Fibroblast of lung (primary cell): Measurements from ENCODE around the gene SLC39A9. TPM values are rescaled to one million over a fixed set of nuclear protein-coding genes. Genes with fewer than 3 reads are reported as not detected.

Experiments
- DNase-seq, 2 donors: peaks; one replicate each; pipeline versions ENCODE4 v3.0.0 to v3.0.0-alpha.2; 2010; ENCODE audit warnings: low read depth in 2 of 2
- H2AFZ ChIP-seq: 2 replicates; pipeline ENCODE4 v1.5.1; 2012; ENCODE audit warnings: low read length, control low read depth, inconsistent platforms
- H3K27ac ChIP-seq: 2 replicates; pipeline ENCODE4 v1.5.1; 2011; ENCODE audit warnings: low read length, control low read depth; ENCODE audit not compliant: insufficient read depth
- H3K27me3 ChIP-seq: 2 replicates; pipeline ENCODE4 v1.5.1; 2011; ENCODE audit warnings: mild to moderate bottlenecking, low read length; ENCODE audit not compliant: control insufficient read depth, insufficient read depth
- H3K36me3 ChIP-seq: 2 replicates; pipeline ENCODE4 v1.5.1; 2011; ENCODE audit warnings: low read length; ENCODE audit not compliant: control insufficient read depth, insufficient read depth
- H3K4me1 ChIP-seq: 2 replicates; pipeline ENCODE4 v1.5.1; 2011; ENCODE audit warnings: low read length; ENCODE audit not compliant: control insufficient read depth, insufficient read depth; ENCODE audit errors: extremely low read depth
- H3K4me2 ChIP-seq: 2 replicates; pipeline ENCODE4 v1.5.1; 2011; ENCODE audit warnings: low read length, control low read depth; ENCODE audit not compliant: insufficient read depth; ENCODE audit errors: extremely low read depth
- H3K4me3 ChIP-seq, 4 experiments: fragments of 200-600 bp in 1 of 4; sonication (generic) in 1 of 4; replicated peaks in 1 of 4; 2 replicates each; pipeline ENCODE4 v1.5.1; 2011 to 2016; ENCODE audit warnings: low read length in 4 of 4, low read depth in 3 of 4, mild to moderate bottlenecking in 3 of 4, control low read depth in 2 of 4, inconsistent platforms in 1 of 4, mixed read lengths in 1 of 4; ENCODE audit not compliant: insufficient read depth in 1 of 4; ENCODE audit errors: control extremely low read depth in 1 of 4
- H3K79me2 ChIP-seq: 2 replicates; pipeline ENCODE4 v1.5.1; 2012; ENCODE audit warnings: mild to moderate bottlenecking, low read length, inconsistent platforms; ENCODE audit not compliant: control insufficient read depth, insufficient read depth
- H3K9ac ChIP-seq: 2 replicates; pipeline ENCODE4 v1.5.1; 2011; ENCODE audit warnings: mild to moderate bottlenecking, low read length, control low read depth; ENCODE audit not compliant: insufficient read depth
- H3K9me3 ChIP-seq: 2 replicates; pipeline ENCODE4 v1.5.1; 2012; ENCODE audit warnings: low read depth, low read length; ENCODE audit not compliant: control insufficient read depth, insufficient read depth
- H4K20me1 ChIP-seq: 2 replicates; pipeline ENCODE4 v1.5.1; 2011; ENCODE audit warnings: low read length; ENCODE audit not compliant: control insufficient read depth, insufficient read depth; ENCODE audit errors: extremely low read depth
- CTCF ChIP-seq, 2 donors: IDR thresholded peaks in 1 of 2; conservative IDR thresholded peaks in 1 of 2; 1 replicate in 1 of 2; 2 replicates in 1 of 2; pipeline ENCODE4 v1.5.1; 2011 to 2012; ENCODE audit warnings: low read length in 2 of 2, control low read depth in 1 of 2, inconsistent platforms in 1 of 2, low read depth in 1 of 2, mild to moderate bottlenecking in 1 of 2
- EZH2 ChIP-seq: IDR thresholded peaks from 2 replicates; pipeline ENCODE4 v1.5.1; 2012; ENCODE audit warnings: low read length, control low read depth, mild to moderate bottlenecking; ENCODE audit errors: missing control alignments
- polyA plus RNA-seq, 2 donors: library from polyadenylated mRNA; depleted of rRNA in 1 of 2; stranded (reverse) in 1 of 2; unstranded in 1 of 2; fragments of >200 nt; gene quantifications; 2 replicates each; pipeline ENCODE4 v1.2.1, GENCODE V29; 2011 to 2012; ENCODE audit warnings: missing spikeins in 1 of 2
- total RNA-seq: library from RNA; depleted of rRNA; stranded (reverse); fragments of >200 nt; gene quantifications from 2 replicates; pipeline ENCODE4 v1.2.1, GENCODE V29; 2014

SLC39A9 gene
- total and polyA plus RNA-seq, 2 donors (not counting 1 experiment from before 2014, with no cell fraction given): 81.9 to 104 TPM

DNA sequence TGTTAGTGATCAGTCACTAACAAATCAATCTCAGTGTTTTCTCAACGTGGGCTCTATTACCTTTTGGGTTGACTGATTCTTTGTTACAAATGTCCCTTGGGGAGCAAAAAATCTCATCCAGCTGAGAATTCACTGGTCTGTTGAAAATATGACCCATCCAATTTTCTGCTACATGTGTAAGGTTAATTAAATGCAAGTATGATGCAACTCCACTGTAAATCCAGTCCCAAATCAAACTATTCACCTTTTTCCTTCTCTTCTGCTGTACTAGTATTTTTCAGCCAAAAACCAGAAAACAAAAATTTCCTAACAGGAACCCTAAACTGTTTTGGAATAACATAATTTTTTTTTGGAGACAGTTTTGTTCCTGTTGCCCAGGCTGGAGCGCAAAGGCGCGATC is 2.6 kb upstream of the SLC39A9 start:
- TF ChIP-seq EZH2 (no peak), CTCF (conservative IDR thresholded peaks at IDR 0.05 in 1 of 2, IDR thresholded peaks at IDR 0.05 in 1 of 2; ENCODE audit: low read depth in 1 of 2, low read length in 2 of 2) (no peak)
- H3K9ac ChIP-seq: no peak overlapping the region
- H3K79me2 ChIP-seq: peaks cover 85% of the 10 kb centered on the region
- H3K36me3 ChIP-seq: peaks cover 6% of the 10 kb centered on the region
- no peak overlapping the region for H3K4me2 ChIP-seq
- no peaks in the 10 kb centered on the region for H3K9me3 ChIP-seq
- no peak overlapping the region for H3K4me3 ChIP-seq
- no peaks in the 10 kb centered on the region for H4K20me1 ChIP-seq
- H2AFZ ChIP-seq: no peak overlapping the region
- DNase-seq: peak in 1 of 2 donors; percentile 6
- H3K27me3 ChIP-seq: no peaks in the 10 kb centered on the region
- no peak overlapping the region for H3K27ac ChIP-seq
- H3K4me1 ChIP-seq: peaks cover 2% of the 10 kb centered on the region

- no peak for TF ChIP-seq CTCF (conservative IDR thresholded peaks at IDR 0.05 in 1 of 2, IDR thresholded peaks at IDR 0.05 in 1 of 2; ENCODE audit: low read depth in 1 of 2, low read length in 2 of 2)
- no peak for TF ChIP-seq EZH2
- peak overlapping the region; percentile 68 to 94 (median 78) for H3K4me3 ChIP-seq
- H3K9me3 ChIP-seq: no peaks in the 10 kb centered on the region
- peaks cover 84% of the 10 kb centered on the region for H3K79me2 ChIP-seq
- peaks cover 2% of the 10 kb centered on the region for H3K36me3 ChIP-seq
- peak overlapping the region; percentile 48 for H3K4me2 ChIP-seq
- peak overlapping the region; percentile 99 for H3K27ac ChIP-seq
- peak overlapping the region; percentile 99 for H3K9ac ChIP-seq
- peaks cover 2% of the 10 kb centered on the region for H3K4me1 ChIP-seq
- H3K27me3 ChIP-seq: no peaks in the 10 kb centered on the region
- H2AFZ ChIP-seq: peak overlapping the region; percentile 91
- no peak for DNase-seq
- peaks cover 2% of the 10 kb centered on the region for H4K20me1 ChIP-seq
Measured at GRCh38 chr14:69398818-69399210, 322 bp downstream of the SLC39A9 start.

- Histone ChIP-seq H3K36me3 (peaks cover 2% of the 10 kb centered on the region), H3K4me1 (peaks cover 2% of the 10 kb centered on the region), H3K27me3 (no peaks in the 10 kb centered on the region), H3K4me2 (peak overlapping the region; percentile 48), H3K27ac (no peak overlapping the region), H3K4me3 (peak overlapping the region; percentile 68 to 94 (median 78)), H3K79me2 (peaks cover 83% of the 10 kb centered on the region), H4K20me1 (peaks cover 2% of the 10 kb centered on the region), H3K9ac (no peak overlapping the region), H3K9me3 (no peaks in the 10 kb centered on the region), H2AFZ (no peak overlapping the region)
- no peak for DNase-seq
- no peak for TF ChIP-seq EZH2
- TF ChIP-seq CTCF (conservative IDR thresholded peaks at IDR 0.05 in 1 of 2, IDR thresholded peaks at IDR 0.05 in 1 of 2; ENCODE audit: low read depth in 1 of 2, low read length in 2 of 2): no peak
Measured at GRCh38 chr14:69399750-69400149, 1.3 kb downstream of the SLC39A9 start.
